HepG2 (cell line): ENCODE results near the gene TNFSF15. TPM values are rescaled to one million over a fixed set of nuclear protein-coding genes. Genes with fewer than 3 reads are reported as not detected.

Experiments
- CCAR2 ChIP-seq: fragments of 200-400 bp; formaldehyde crosslinking; optimal IDR thresholded peaks from 2 replicates; pipeline ENCODE3; 2018; ENCODE audit warnings: low read depth, mild to moderate bottlenecking, low read length, moderate library complexity
- CCDC6 ChIP-seq: sonication (generic); formaldehyde crosslinking; IDR thresholded peaks from 2 replicates; pipeline ENCODE4 v1.8.1; 2022; ENCODE audit warnings: mild to moderate bottlenecking, missing genetic modification reagents, moderate library complexity
- CEBPZ ChIP-seq: IDR thresholded peaks from 2 replicates; pipeline ENCODE4 v1.6.1; 2012; ENCODE audit warnings: low read length, improper control_type of control experiment
- EED ChIP-seq: sonication (generic); formaldehyde crosslinking; IDR thresholded peaks from 2 replicates; pipeline ENCODE4 v1.5.0; 2020; ENCODE audit warnings: mild to moderate bottlenecking, missing genetic modification reagents
- IKZF5 ChIP-seq: IDR thresholded peaks from 2 replicates; pipeline ENCODE4 v1.6.1; 2018; ENCODE audit warnings: missing genetic modification reagents, mild to moderate bottlenecking, missing compliant biosample characterization
- IRX3 ChIP-seq: sonication (generic); formaldehyde crosslinking; IDR thresholded peaks from 2 replicates; pipeline ENCODE4 v1.8.1; 2023; ENCODE audit warnings: mild to moderate bottlenecking, low read depth, missing genetic modification reagents, borderline replicate concordance
- KDM2A ChIP-seq: sonication (generic); formaldehyde crosslinking; IDR thresholded peaks from 2 replicates; pipeline ENCODE4 v1.4.0; 2020; ENCODE audit warnings: low read depth, missing genetic modification reagents, borderline replicate concordance
- MAF1 ChIP-seq: sonication (generic); formaldehyde crosslinking; IDR thresholded peaks from 2 replicates; pipeline ENCODE4 v1.5.0; 2020; ENCODE audit warnings: missing genetic modification reagents, borderline replicate concordance
- MAX ChIP-seq: IDR thresholded peaks from 2 replicates; pipeline ENCODE4 v1.6.1; 2012; ENCODE audit warnings: inconsistent platforms
- MIER2 ChIP-seq: IDR thresholded peaks from 2 replicates; pipeline ENCODE4 v1.6.1; 2016; ENCODE audit warnings: missing biosample characterization, missing genetic modification reagents
- NFKB2 ChIP-seq: sonication (generic); formaldehyde crosslinking; IDR thresholded peaks from 2 replicates; pipeline ENCODE4 v1.4.0; 2020; ENCODE audit warnings: missing genetic modification reagents, borderline replicate concordance
- PHB2 ChIP-seq: fragments of 450-650 bp; IDR thresholded peaks from 2 replicates; pipeline ENCODE4 v1.6.1; 2018; ENCODE audit not compliant: partially characterized antibody
- ZBTB33 ChIP-seq: sonication (generic); formaldehyde crosslinking; IDR thresholded peaks from 2 replicates; pipeline ENCODE4 v1.4.0; 2020; ENCODE audit warnings: missing genetic modification reagents
- ZNF281 ChIP-seq: sonication (generic); formaldehyde crosslinking; IDR thresholded peaks from 2 replicates; pipeline ENCODE4 v1.4.0; 2020; ENCODE audit warnings: missing genetic modification reagents, borderline replicate concordance
- ZNF282 ChIP-seq: fragments of 450-650 bp; IDR thresholded peaks from 2 replicates; pipeline ENCODE4 v1.6.1; 2018; ENCODE audit not compliant: partially characterized antibody
- ZNF431 ChIP-seq: sonication (generic); formaldehyde crosslinking; IDR thresholded peaks from 2 replicates; pipeline ENCODE4 v1.9.0; 2022; ENCODE audit warnings: missing genetic modification reagents, low read depth, mild to moderate bottlenecking, borderline replicate concordance
- ZNF484 ChIP-seq: sonication (generic); formaldehyde crosslinking; IDR thresholded peaks from 2 replicates; pipeline ENCODE4 v1.5.1; 2020; ENCODE audit warnings: mild to moderate bottlenecking, low read depth, missing genetic modification reagents, borderline replicate concordance
- ZNF580 ChIP-seq: IDR thresholded peaks from 2 replicates; pipeline ENCODE4 v1.6.1; 2016; ENCODE audit warnings: low read depth, borderline replicate concordance
- ZNF713 ChIP-seq: sonication (generic); formaldehyde crosslinking; IDR thresholded peaks from 2 replicates; pipeline ENCODE4 v1.4.0; 2020; ENCODE audit warnings: mild to moderate bottlenecking, missing genetic modification reagents
- ZNF788 ChIP-seq: sonication (generic); formaldehyde crosslinking; IDR thresholded peaks from 2 replicates; pipeline ENCODE4 v1.5.0; 2020; ENCODE audit warnings: mild to moderate bottlenecking, missing genetic modification reagents, borderline replicate concordance
- polyA plus RNA-seq, 8 experiments: library from polyadenylated mRNA; depleted of rRNA in 3 of 8; stranded (reverse) in 7 of 8; unstranded in 1 of 8; fragments of >200 nt; fragmentation: Illumina TruSeq in 4 of 8; extraction: Trizol in 4 of 8; gene quantifications; 2 replicates each; pipeline versions ENCODE4 v1.2.1 to v1.2.3, GENCODE V29; 2011 to 2016; ENCODE audit warnings: low read depth in 4 of 8, missing spikeins in 1 of 8, mixed read lengths in 1 of 8; ENCODE audit not compliant: insufficient read depth in 1 of 8
- total RNA-seq, 5 experiments: library from RNA; depleted of rRNA; stranded (reverse); fragments of >200 nt; fragmentation: Illumina TruSeq; extraction: Trizol; gene quantifications; 2 replicates each; pipeline ENCODE4 v1.2.3, GENCODE V29; 2016; ENCODE audit warnings: low read depth in 1 of 5

Gene TNFSF15
- total and polyA plus RNA-seq, 2 of the 13 experiments (the other 11 are each of a cell fraction or from before 2014, with no cell fraction given) = 0.02 to 0.03 TPM

DNA sequence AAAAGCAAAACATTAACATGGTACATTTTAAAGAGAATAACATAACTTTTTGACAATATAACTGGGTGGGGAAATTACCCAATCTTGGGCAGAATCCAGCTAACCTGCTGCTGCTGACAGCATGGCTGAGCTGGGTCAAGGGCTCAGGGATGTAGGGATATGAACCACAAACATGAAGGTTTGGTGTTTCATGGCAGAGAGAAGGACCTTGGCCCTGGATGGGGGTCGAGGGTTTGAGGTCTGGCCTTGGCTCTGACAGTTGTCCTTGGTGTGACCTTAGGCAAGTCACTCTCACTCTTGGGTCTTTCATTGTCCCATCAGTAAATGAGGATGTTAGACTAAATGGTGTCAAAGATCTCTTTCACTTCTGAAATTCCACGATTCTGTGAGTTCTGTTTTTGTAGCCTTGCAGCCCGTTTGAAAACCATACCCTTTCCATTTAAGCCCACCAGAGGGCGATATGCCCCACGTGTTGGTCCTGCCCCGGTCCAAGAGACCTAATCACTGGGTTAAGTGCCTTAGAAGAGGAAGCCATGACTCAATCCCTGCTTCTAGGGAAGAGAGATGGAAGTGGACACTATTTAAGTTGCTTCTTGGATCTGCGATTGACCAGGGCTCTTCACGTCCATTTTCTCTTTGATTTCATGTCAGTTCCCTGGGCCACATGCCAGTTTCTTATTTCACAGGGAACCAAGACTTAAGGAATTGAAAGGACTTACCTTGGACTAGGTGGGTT lies 67.1 kb downstream of the TNFSF15 start (continued):
- TF ChIP-seq ZBTB33 (no peak), MIER2 (no peak), PHB2 (no peak), KDM2A (peak; percentile 33; the same call in 1 of the 2 replicates), IKZF5 (CRISPR knock-in tag) (peak; percentile 27; the same call in 1 of the 2 replicates), MAX (no peak), CCAR2 (no peak), CEBPZ (no peak), MAF1 (no peak), ZNF484 (CRISPR knock-in tag) (no peak), IRX3 (CRISPR knock-in tag) (no peak), ZNF281 (CRISPR knock-in tag) (no peak), ZNF282 (no peak), CCDC6 (CRISPR knock-in tag) (no peak), ZNF580 (no peak), EED (CRISPR knock-in tag) (no peak), ZNF431 (CRISPR knock-in tag) (no peak), ZNF788 (CRISPR knock-in tag) (no peak), ZNF713 (CRISPR knock-in tag) (no peak), NFKB2 (CRISPR knock-in tag) (no peak)
